PC-9 (cell line): ENCODE results near the gene REEP3.
"Not testable (repeated sequence)": the region's sequence is repeated elsewhere in the genome, so short reads cannot be mapped to it uniquely, and the experiment has no call there.

Source experiments
- EZH2 ChIP-seq: fragments of 200-600 bp; sonication (generic); IDR thresholded peaks from 2 replicates; pipeline ENCODE4 v1.8.0; 2017; ENCODE audit warnings: antibody characterized with exemption, low read depth
- TF ChIP-seq, protein P1 (sequence below): fragments of 200-600 bp; sonication (generic); conservative IDR thresholded peaks from 2 replicates; pipeline ENCODE4 v1.6.1; 2017; ENCODE audit warnings: mixed run types, antibody characterized with exemption, mild to moderate bottlenecking, moderate library complexity

GRCh38 chr10:63660941-63661340 is 139.7 kb downstream of the REEP3 start:
- TF ChIP-seq, protein P1, sequence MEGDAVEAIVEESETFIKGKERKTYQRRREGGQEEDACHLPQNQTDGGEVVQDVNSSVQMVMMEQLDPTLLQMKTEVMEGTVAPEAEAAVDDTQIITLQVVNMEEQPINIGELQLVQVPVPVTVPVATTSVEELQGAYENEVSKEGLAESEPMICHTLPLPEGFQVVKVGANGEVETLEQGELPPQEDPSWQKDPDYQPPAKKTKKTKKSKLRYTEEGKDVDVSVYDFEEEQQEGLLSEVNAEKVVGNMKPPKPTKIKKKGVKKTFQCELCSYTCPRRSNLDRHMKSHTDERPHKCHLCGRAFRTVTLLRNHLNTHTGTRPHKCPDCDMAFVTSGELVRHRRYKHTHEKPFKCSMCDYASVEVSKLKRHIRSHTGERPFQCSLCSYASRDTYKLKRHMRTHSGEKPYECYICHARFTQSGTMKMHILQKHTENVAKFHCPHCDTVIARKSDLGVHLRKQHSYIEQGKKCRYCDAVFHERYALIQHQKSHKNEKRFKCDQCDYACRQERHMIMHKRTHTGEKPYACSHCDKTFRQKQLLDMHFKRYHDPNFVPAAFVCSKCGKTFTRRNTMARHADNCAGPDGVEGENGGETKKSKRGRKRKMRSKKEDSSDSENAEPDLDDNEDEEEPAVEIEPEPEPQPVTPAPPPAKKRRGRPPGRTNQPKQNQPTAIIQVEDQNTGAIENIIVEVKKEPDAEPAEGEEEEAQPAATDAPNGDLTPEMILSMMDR: not testable (repeated sequence)
- not testable (repeated sequence) for TF ChIP-seq EZH2
